Fibroblast of pulmonary artery (primary cell): ENCODE data around the gene BMF.

ENCODE experiments used
- DNase-seq: peaks from one replicate; pipeline ENCODE4 v3.0.0-alpha.2; 2010; ENCODE audit warnings: low read depth
- H3K4me3 ChIP-seq: replicated peaks from 2 replicates; pipeline ENCODE4 v1.5.1; 2011; ENCODE audit warnings: low read depth, mild to moderate bottlenecking, control low read depth, low read length, moderate library complexity
- TF ChIP-seq, protein P1 (sequence below): IDR thresholded peaks from 2 replicates; pipeline ENCODE4 v1.5.1; 2011; ENCODE audit warnings: mild to moderate bottlenecking, control low read depth, low read length, inconsistent platforms; ENCODE audit errors: missing control alignments

Gene BMF

DNA sequence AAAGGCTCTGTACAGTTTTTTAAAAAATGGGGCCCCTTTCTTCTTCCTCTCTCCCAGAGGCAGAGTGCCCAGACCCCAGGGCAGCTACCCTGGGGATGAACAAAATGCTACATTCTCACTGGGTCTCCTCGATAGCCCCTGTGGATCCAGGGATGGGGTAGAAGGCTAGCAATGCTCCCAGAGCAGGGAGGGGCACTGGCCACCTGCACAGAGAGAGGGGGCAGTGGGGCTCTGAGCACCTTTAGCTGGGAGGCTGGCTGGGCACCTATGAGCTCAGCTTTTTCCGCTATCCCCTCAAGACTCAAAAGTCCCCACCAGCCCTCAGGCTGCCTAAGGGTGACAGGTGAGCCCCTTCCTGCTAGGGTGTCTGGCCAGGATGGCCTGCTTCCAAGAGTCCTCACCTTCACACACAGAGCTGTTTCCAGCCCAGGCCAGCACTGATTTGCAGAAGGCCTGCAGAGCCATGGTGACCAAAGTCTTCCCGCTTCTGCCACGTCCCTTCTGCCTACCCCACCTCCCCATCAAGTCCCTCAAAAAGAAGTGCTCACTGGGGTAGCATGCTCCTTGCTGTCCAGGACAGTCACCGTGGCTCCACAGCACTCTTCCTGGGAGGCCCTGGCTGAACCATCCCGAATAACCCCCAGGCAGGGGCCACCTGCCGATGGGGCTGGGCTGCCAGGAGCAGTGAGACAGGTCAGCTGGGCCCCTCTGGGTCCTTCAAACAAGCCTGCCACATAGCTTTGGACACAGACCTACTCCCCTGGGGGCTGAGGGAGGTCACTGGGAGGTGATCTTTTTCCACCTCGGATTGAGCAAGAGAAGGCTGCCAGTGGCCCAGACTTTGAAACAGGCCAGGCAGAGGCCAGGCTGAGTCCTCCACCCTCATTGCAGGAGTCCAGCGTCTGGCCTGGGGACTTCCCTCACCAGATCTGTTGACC is 20.4 kb downstream of the BMF start:
- no peak for DNase-seq
- H3K4me3 ChIP-seq = no peak overlapping the region
- TF ChIP-seq, protein P1, sequence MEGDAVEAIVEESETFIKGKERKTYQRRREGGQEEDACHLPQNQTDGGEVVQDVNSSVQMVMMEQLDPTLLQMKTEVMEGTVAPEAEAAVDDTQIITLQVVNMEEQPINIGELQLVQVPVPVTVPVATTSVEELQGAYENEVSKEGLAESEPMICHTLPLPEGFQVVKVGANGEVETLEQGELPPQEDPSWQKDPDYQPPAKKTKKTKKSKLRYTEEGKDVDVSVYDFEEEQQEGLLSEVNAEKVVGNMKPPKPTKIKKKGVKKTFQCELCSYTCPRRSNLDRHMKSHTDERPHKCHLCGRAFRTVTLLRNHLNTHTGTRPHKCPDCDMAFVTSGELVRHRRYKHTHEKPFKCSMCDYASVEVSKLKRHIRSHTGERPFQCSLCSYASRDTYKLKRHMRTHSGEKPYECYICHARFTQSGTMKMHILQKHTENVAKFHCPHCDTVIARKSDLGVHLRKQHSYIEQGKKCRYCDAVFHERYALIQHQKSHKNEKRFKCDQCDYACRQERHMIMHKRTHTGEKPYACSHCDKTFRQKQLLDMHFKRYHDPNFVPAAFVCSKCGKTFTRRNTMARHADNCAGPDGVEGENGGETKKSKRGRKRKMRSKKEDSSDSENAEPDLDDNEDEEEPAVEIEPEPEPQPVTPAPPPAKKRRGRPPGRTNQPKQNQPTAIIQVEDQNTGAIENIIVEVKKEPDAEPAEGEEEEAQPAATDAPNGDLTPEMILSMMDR = no peak

DNA sequence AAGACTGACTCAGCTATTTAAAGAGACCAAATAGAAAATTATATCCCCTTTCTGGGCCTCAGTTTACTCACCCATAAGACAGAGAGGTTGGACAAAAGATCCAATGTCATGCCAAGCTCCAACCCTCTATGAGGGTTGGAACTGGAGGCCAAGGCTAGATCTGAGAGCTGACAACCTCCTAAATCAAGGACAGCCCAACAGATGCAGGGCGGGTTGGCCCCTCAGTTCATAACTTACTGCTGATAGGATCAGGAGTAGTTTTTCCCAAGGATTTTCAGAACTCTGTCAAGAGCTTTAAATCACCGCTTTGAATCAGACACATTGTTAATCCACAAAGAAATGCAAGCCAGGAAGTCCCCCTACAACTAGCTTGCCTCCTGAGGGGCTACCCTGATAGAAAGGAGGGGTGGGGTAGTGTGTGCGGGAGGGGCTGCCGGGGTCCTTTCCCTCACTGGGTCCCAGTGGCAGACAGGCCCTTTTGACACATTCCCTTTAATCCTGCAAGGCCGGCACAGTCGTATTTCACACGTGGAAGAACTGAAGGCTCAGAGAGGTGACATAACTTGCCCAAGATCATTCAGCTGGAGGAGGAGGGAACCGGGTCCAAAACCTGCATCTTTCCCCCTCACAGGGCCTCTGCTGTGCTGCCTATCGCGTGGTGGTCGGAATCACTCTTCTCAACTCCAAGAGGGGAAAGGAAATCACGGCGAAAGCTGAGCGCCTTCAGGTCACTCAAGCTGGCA is 21.4 kb downstream of the BMF start:
- TF ChIP-seq, protein P1 = no peak
- no peak for DNase-seq
- no peak overlapping the region for H3K4me3 ChIP-seq

DNA sequence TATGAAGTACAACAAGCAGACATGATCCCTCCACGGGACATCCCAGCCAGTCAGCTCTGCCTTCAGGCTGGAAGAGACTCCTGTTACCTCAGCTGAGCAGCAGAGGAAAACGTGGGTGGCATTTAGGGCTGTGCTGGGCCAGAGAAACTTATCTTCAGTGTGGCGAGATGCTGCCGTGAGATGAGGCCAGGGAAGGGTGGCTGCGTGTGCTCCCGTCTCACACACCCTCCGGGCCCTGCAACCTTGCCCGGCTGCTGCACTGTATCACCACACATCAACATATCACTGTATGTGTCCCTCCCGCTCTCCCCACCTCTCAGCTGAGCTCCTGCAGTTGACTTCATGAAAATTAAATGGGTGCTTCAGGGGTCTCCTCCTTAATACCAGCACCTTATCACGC is 23.4 kb downstream of the BMF start:
- DNase-seq = no peak
- H3K4me3 ChIP-seq = no peak overlapping the region
- TF ChIP-seq, protein P1 = no peak

DNA sequence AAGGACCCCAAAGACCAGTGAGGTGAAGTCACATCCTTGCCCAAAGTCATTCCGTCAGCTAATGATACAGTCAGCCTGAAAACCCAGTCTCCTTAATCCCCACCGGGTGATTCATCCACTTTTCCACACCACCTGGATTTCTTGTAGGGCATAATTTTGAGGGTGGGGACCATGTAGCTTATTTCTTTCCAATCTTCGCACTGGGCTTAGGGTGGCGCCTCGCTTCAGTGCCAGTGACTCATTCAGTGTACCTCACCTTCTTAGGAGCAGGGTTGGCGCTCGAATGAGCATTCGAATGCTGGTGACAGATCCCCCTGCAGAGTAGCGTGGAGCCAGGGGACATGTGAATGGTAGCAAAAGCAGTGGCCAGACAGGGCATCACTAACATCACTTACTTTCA is 24.0 kb downstream of the BMF start:
- DNase-seq = no peak
- TF ChIP-seq, protein P1 = no peak
- H3K4me3 ChIP-seq = no peak overlapping the region

DNA sequence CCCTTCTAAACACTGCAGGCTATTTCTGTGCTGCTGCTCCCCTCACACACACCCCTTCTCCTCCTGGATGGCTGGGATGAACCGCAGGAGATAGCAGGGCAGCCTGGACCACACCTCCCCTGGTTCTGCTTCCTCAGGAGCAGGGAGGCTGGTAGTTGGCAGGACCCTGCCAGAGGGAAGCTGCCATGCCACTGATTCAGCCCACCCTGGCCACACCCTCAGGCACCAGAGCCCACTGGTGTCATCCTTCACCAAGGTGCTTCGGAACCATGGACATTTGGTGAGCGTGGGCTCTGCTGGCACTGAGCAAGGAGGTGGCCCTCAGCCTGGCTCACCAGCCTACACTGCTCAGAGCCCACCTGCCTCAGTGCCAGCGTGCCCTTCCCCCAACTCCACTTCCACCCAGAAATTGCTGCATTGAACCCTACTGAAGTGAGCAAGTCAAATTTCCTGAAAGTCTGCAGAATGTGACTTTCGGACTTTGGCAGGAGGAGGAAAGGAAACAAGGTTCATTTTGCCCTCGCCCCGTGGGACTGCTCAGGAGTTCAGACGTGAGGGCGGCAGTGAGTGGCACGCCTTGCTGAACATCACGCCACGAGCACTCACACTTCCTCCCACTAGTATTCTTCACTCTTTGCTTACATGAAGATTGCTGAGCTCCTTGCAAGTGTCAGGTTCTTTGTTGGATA is 26.3 kb downstream of the BMF start:
- H3K4me3 ChIP-seq = no peak overlapping the region
- DNase-seq = no peak

DNA sequence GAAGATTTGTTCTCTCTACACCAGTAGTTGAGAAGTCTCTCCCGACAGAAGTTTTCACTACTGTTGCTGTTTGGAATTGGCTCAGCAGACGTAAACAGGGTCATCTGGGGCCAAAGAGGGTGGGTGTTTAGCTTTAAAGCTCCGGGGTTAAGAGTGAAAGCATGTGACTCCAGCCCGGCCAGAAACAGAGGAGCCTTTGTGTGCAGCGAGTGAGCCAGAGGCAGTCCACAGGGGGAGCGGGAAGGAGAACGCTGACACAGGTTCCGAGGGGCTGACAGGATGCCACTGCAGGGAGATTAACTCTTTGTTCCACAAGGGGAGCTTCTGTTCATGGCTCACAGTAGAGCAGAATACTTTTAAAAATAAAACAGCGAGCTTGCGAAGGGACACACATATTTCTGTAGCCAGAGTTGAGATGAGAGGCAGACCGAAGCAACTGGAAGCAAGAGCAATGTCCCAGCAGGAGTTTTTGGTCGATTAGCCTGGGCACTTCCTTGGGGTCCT is 26.9 kb downstream of the BMF start:
- H3K4me3 ChIP-seq = peak overlapping the region; percentile 42
- TF ChIP-seq, protein P1 = no peak
- DNase-seq = peak; percentile 86

More for the DNA sequence above, 26.3 kb downstream of the BMF start:
- TF ChIP-seq, protein P1 = no peak
